PC-3 (cell line): ENCODE results near the gene TCN2.

Experiments used
- EZH2 ChIP-seq: fragments of 300-600 bp; sonication (generic); IDR thresholded peaks from one replicate; pipeline ENCODE4 v1.6.1; 2017; ENCODE audit warnings: antibody characterized with exemption, mild to moderate bottlenecking, low read length; ENCODE audit not compliant: unreplicated experiment
- EZH2phosphoT487 ChIP-seq: fragments of 300-600 bp; sonication (generic); IDR thresholded peaks from 2 replicates; pipeline ENCODE4 v1.6.1; 2018; ENCODE audit warnings: mild to moderate bottlenecking, antibody characterized with exemption, low read length, borderline replicate concordance
- TF ChIP-seq, protein P1 (sequence below): fragments of 300-600 bp; sonication (generic); conservative IDR thresholded peaks from 2 replicates; pipeline ENCODE4 v1.5.1; 2017; ENCODE audit warnings: antibody characterized with exemption, low read depth, mild to moderate bottlenecking, low read length

DNA sequence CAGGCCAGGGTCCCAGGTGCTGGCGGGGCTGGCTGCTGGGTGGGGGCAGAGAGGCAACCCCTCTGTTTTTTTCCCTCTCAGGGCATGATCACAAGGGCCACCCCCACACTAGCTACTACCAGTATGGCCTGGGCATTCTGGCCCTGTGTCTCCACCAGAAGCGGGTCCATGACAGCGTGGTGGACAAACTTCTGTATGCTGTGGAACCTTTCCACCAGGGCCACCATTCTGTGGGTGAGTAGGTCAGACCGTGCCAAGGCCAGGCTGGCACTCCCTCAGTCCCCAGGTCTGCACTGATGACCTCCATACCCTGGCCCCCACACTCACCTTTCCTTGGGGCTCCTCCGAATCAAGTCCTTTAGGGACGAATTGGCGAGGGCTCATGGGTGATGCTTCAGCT lies 7.3 kb downstream of the TCN2 start:
- TF ChIP-seq, protein P1, sequence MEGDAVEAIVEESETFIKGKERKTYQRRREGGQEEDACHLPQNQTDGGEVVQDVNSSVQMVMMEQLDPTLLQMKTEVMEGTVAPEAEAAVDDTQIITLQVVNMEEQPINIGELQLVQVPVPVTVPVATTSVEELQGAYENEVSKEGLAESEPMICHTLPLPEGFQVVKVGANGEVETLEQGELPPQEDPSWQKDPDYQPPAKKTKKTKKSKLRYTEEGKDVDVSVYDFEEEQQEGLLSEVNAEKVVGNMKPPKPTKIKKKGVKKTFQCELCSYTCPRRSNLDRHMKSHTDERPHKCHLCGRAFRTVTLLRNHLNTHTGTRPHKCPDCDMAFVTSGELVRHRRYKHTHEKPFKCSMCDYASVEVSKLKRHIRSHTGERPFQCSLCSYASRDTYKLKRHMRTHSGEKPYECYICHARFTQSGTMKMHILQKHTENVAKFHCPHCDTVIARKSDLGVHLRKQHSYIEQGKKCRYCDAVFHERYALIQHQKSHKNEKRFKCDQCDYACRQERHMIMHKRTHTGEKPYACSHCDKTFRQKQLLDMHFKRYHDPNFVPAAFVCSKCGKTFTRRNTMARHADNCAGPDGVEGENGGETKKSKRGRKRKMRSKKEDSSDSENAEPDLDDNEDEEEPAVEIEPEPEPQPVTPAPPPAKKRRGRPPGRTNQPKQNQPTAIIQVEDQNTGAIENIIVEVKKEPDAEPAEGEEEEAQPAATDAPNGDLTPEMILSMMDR = no peak
- TF ChIP-seq EZH2phosphoT487 (no peak), EZH2 (no peak)
